Medulla oblongata (tissue), 1 donor: Measurements from ENCODE around the gene MAGI3.

ENCODE experiments used
- DNase-seq: peaks from one replicate; pipeline ENCODE4 v3.0.0-alpha.2; 2015; ENCODE audit errors: extremely low spot score

The MAGI3 gene

GRCh38 chr1:113389953-113390834, at the start of gene MAGI3:
Gene MAGI3, plus strand, starts transcription at chr1:113390515. Its CDS starts 519 bp downstream, at chr1:113391034.
- DNase-seq = peak; percentile 98

- no peak for DNase-seq
These were observed 36.7 kb upstream of the MAGI3 start for GRCh38 chr1:113353580-113353979.

- DNase-seq = no peak
These were observed 26.4 kb upstream of the MAGI3 start for GRCh38 chr1:113363935-113364334.

GRCh38 chr1:113369040-113369439, 21.3 kb upstream of the MAGI3 start:
- DNase-seq = no peak

GRCh38 chr1:113369699-113370098, 20.6 kb upstream of the MAGI3 start:
- no peak for DNase-seq

GRCh38 chr1:113370868-113371267, 19.4 kb upstream of the MAGI3 start:
- DNase-seq = no peak

- no peak for DNase-seq
These were observed 17.8 kb upstream of the MAGI3 start for GRCh38 chr1:113372546-113372945.

- DNase-seq = no peak
These were observed 16.7 kb upstream of the MAGI3 start for GRCh38 chr1:113373644-113374043.

GRCh38 chr1:113375878-113376277, 14.4 kb upstream of the MAGI3 start:
- DNase-seq = peak; percentile 8

GRCh38 chr1:113380075-113380474, 10.2 kb upstream of the MAGI3 start:
- no peak for DNase-seq

- DNase-seq = no peak
These were observed 2.2 kb upstream of the MAGI3 start for GRCh38 chr1:113388017-113388620.

- no peak for DNase-seq
These were observed 1.5 kb upstream of the MAGI3 start for GRCh38 chr1:113388621-113389358.

- no peak for DNase-seq
These were observed 859 bp upstream of the MAGI3 start for GRCh38 chr1:113389359-113389952.

- peak; percentile 40 for DNase-seq
These were observed 745 bp downstream of the MAGI3 start for GRCh38 chr1:113390871-113391648.

GRCh38 chr1:113391649-113392271, 1.4 kb downstream of the MAGI3 start:
- DNase-seq = peak; percentile 32

- DNase-seq = no peak
These were observed 2.3 kb downstream of the MAGI3 start for GRCh38 chr1:113392541-113393128.

- DNase-seq = no peak
These were observed 3.9 kb downstream of the MAGI3 start for GRCh38 chr1:113394043-113394862.

- no peak for DNase-seq
These were observed 4.5 kb downstream of the MAGI3 start for GRCh38 chr1:113394863-113395259.

GRCh38 chr1:113396102-113396501, 5.8 kb downstream of the MAGI3 start:
- no peak for DNase-seq

- no peak for DNase-seq
These were observed 6.3 kb downstream of the MAGI3 start for GRCh38 chr1:113396585-113396984.
